CD14-positive monocyte (primary cell): ENCODE results near the gene TBC1D3H. TPM values are rescaled to one million over a fixed set of nuclear protein-coding genes. Genes with fewer than 3 reads are reported as not detected.
"Not testable (repeated sequence)": the region's sequence is repeated elsewhere in the genome, so short reads cannot be mapped to it uniquely, and the experiment has no call there.

Experiments
- DNase-seq, 3 donors: peaks; one replicate each; pipeline ENCODE4 v3.0.0-alpha.2; 2011 to 2022
- H2AFZ ChIP-seq: 2 replicates; pipeline ENCODE4 v1.6.0; 2012; ENCODE audit warnings: mild to moderate bottlenecking, low read depth, low read length, inconsistent platforms; ENCODE audit not compliant: insufficient read depth, poor library complexity, severe bottlenecking
- H3K27ac ChIP-seq, 2 donors: 1 replicate in 1 of 2; 2 replicates in 1 of 2; pipeline ENCODE4 v1.5.1; 2012 to 2013; ENCODE audit warnings: low read length in 2 of 2, control low read depth in 1 of 2, inconsistent platforms in 1 of 2, low read depth in 1 of 2, mild to moderate bottlenecking in 1 of 2
- H3K27me3 ChIP-seq, 2 donors: one replicate each; pipeline versions ENCODE4 v1.6.0 to v1.6.1; 2011 to 2013; ENCODE audit warnings: low read length in 2 of 2; ENCODE audit not compliant: control insufficient read depth in 2 of 2, insufficient read depth in 2 of 2
- H3K36me3 ChIP-seq, 2 donors: replicated peaks in 1 of 2; 1 replicate in 1 of 2; 2 replicates in 1 of 2; pipeline versions ENCODE4 v1.5.1 to v1.6.1; 2012 to 2013; ENCODE audit warnings: low read length in 2 of 2, control low read depth in 1 of 2, inconsistent platforms in 1 of 2, mild to moderate bottlenecking in 1 of 2; ENCODE audit not compliant: insufficient read depth in 2 of 2, control insufficient read depth in 1 of 2
- H3K4me1 ChIP-seq, 2 donors: 1 replicate in 1 of 2; 2 replicates in 1 of 2; pipeline versions ENCODE4 v1.5.1 to v1.6.1; 2012 to 2013; ENCODE audit warnings: low read length in 2 of 2, control low read depth in 1 of 2, inconsistent platforms in 1 of 2, mild to moderate bottlenecking in 1 of 2, moderate library complexity in 1 of 2; ENCODE audit not compliant: insufficient read depth in 2 of 2, control insufficient read depth in 1 of 2
- H3K4me2 ChIP-seq: replicated peaks from 2 replicates; pipeline ENCODE3; 2012; ENCODE audit warnings: low read length, moderate library complexity, mild to moderate bottlenecking; ENCODE audit not compliant: poor library complexity, severe bottlenecking; ENCODE audit errors: extremely low read depth
- H3K4me3 ChIP-seq, 3 experiments: fragments of 200-600 bp in 1 of 3; sonication (generic) in 1 of 3; replicated peaks in 1 of 3; 1 replicate in 2 of 3; 2 replicates in 1 of 3; pipeline ENCODE4 v1.5.1; 2011 to 2013; ENCODE audit warnings: low read length in 3 of 3, mild to moderate bottlenecking in 3 of 3, control low read depth in 2 of 3, low read depth in 2 of 3, inconsistent platforms in 1 of 3, moderate library complexity in 1 of 3
- H3K79me2 ChIP-seq: 2 replicates; pipeline ENCODE4 v1.6.0; 2012; ENCODE audit warnings: mild to moderate bottlenecking, control low read depth, inconsistent platforms, low read length, moderate library complexity; ENCODE audit not compliant: insufficient read depth
- H3K9ac ChIP-seq: 2 replicates; pipeline ENCODE4 v1.6.0; 2017; ENCODE audit warnings: low read length, mild to moderate bottlenecking; ENCODE audit not compliant: insufficient read depth, poor library complexity, severe bottlenecking
- H3K9me3 ChIP-seq, 2 donors: replicated peaks in 1 of 2; 1 replicate in 1 of 2; 2 replicates in 1 of 2; pipeline versions ENCODE4 v1.5.1 to v1.6.1; 2012 to 2013; ENCODE audit warnings: low read length in 2 of 2, control low read depth in 1 of 2; ENCODE audit not compliant: control insufficient read depth in 1 of 2, insufficient read depth in 1 of 2
- H4K20me1 ChIP-seq: 2 replicates; pipeline ENCODE4 v1.6.0; 2012; ENCODE audit warnings: mild to moderate bottlenecking, low read length, control low read depth, moderate library complexity; ENCODE audit not compliant: insufficient read depth
- H3K27ac Mint-ChIP-seq, 7 donors: one replicate each; pipeline ENCODE4 v1.8.0; 2020; ENCODE audit warnings: mild to moderate bottlenecking in 7 of 7, mixed read lengths in 7 of 7, moderate library complexity in 6 of 7, inconsistent platforms in 2 of 7
- H3K27me3 Mint-ChIP-seq, 3 donors: one replicate each; pipeline ENCODE4 v1.8.0; 2021 to 2022; ENCODE audit warnings: low read depth in 3 of 3, mild to moderate bottlenecking in 3 of 3, mixed read lengths in 3 of 3, moderate library complexity in 3 of 3, inconsistent platforms in 1 of 3
- H3K36me3 Mint-ChIP-seq, 2 donors: one replicate each; pipeline ENCODE4 v1.8.0; 2020; ENCODE audit warnings: mixed read lengths in 2 of 2, inconsistent platforms in 1 of 2, mild to moderate bottlenecking in 1 of 2
- H3K4me1 Mint-ChIP-seq: one replicate; pipeline ENCODE4 v1.8.0; 2020; ENCODE audit warnings: mild to moderate bottlenecking, mixed read lengths
- H3K4me3 Mint-ChIP-seq, 2 donors: one replicate each; pipeline ENCODE4 v1.8.0; 2020; ENCODE audit warnings: mild to moderate bottlenecking in 2 of 2, mixed read lengths in 2 of 2, moderate library complexity in 1 of 2
- H3K9me3 Mint-ChIP-seq, 7 donors: one replicate each; pipeline ENCODE4 v1.8.0; 2020 to 2022; ENCODE audit warnings: mixed read lengths in 7 of 7, mild to moderate bottlenecking in 6 of 7, moderate library complexity in 6 of 7, inconsistent platforms in 2 of 7
- WGBS: methylation state at CpG from one replicate; pipeline ENCODE4 v1.1.5; 2013; ENCODE audit warnings: missing lambda C conversion rate; ENCODE audit not compliant: insufficient coverage; 5-methylcytosine and 5-hydroxymethylcytosine counted together
- intact Hi-C, 2 donors: fragments of 100-400 bp; cut with micrococcal nuclease; formaldehyde crosslinking; loops; one replicate each; pipeline versions ENCODE4 v1.15.0 to v1.15.1; 2023
- polyA minus RNA-seq: library from RNA; depleted of rRNA, polyadenylated mRNA; stranded (reverse); fragments of >200 nt; gene quantifications from 2 replicates; pipeline ENCODE4 v1.2.3, GENCODE V29; 2012
- polyA plus RNA-seq, 3 donors: library from polyadenylated mRNA; depleted of rRNA in 1 of 3; unstranded in 2 of 3; stranded (reverse) in 1 of 3; fragments of 300-500 nt in 2 of 3; fragments of >200 nt in 1 of 3; fragmentation: Illumina TruSeq in 2 of 3; gene quantifications; 1 replicate in 2 of 3; 2 replicates in 1 of 3; pipeline ENCODE4 v1.2.3, GENCODE V29; 2012 to 2021
- total RNA-seq, 12 experiments: library from RNA in 1 of 12; stranded (reverse) in 1 of 12; fragments of 120-200 nt in 1 of 12; gene quantifications; one replicate each; pipeline ENCODE4 v1.2.4 and lab custom pipeline; 2013 to 2026; ENCODE audit warnings: mixed read lengths in 6 of 12, inconsistent platforms in 1 of 12

The TBC1D3H gene
- total RNA-seq (2013): not detected
- not detected for polyA plus RNA-seq
- not detected in 2 replicates for polyA minus RNA-seq
- 0 reads per million in 11 experiments for total RNA-seq (lab: John Stamatoyannopoulos, UW)

DNA sequence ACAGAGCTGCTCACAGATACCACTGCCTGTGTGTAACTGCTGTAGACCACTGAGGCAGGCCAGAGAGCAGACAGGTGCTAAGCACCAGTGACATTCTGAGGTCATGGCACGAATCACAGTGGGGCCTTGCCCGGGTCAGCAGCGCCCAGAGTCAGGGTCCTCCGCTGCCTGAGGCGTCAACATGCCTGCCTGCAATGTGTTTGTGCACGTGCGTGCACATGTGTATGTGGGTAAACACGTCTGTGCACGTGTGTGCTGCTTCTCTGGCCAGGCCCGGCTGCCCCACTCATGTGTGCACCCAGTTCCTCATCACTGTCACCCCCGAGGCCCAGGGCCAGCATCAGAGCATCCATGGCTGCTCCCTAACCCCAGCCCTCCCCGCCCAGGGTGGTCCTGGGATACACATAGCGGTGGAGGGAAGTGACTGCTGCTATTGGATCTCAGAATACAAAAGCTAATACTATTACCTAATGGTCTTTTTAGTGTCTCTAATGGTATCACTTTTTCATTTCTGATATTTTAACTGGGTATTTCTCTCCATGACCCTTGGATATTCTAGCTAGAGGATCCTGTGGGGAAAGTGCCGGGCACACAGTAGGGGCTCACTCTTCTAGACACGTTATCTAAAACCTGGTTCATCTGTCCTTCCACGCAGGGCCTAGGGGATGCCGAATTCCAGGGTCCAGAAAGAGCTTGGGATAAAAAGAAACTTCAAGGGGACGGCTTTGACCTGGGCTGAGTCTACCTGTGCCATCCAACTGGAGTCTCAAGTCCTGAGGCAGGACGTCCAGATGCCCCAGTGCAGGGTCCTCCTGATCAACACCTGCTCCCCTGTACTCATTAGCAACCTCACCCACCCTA is at the start of gene TBC1D3H:
TSS of gene TBC1D3H (minus strand) at position 51 of the 861 bp plus-strand sequence. CDS start 1,540 bp downstream, outside the sequence.
- H3K27me3 ChIP-seq, H3K79me2 ChIP-seq, H3K27ac Mint-ChIP-seq, H3K9me3 Mint-ChIP-seq, H3K27ac ChIP-seq, H3K36me3 Mint-ChIP-seq, H4K20me1 ChIP-seq, H3K4me2 ChIP-seq, H3K4me1 ChIP-seq, H3K4me3 Mint-ChIP-seq, H3K27me3 Mint-ChIP-seq, H2AFZ ChIP-seq, H3K36me3 ChIP-seq, intact Hi-C loops, DNase-seq, H3K9me3 ChIP-seq, H3K4me3 ChIP-seq, H3K4me1 Mint-ChIP-seq, H3K9ac ChIP-seq: not testable (repeated sequence)
- WGBS: no CpG with 5 or more reads among the region's 19 CpGs

DNA sequence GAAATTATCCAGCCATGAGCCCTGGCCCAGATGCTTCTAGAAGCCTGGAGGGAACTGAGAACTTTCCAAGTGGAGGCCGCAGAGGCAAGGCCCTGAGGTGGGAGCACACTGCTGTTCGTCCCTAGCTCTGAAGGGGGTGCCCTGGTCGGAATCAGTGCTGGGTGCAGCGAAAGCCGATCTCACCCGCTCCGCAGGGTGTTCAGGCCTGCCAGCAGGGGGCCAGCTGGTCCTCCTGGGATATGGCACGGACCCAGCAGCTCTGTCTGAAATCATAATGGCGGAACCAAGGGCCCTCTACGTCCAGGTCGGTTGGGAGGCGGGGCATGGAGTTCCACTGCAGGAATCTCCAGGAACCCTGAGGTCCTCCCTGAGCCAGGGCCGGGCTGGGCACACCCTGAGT is 40.7 kb upstream of the TBC1D3H start:
- H3K27me3 Mint-ChIP-seq, H3K36me3 ChIP-seq, H4K20me1 ChIP-seq, H2AFZ ChIP-seq, DNase-seq, H3K4me3 ChIP-seq, H3K36me3 Mint-ChIP-seq, H3K79me2 ChIP-seq, H3K9me3 Mint-ChIP-seq, H3K4me3 Mint-ChIP-seq, H3K27ac ChIP-seq, H3K4me2 ChIP-seq, H3K27me3 ChIP-seq, H3K9me3 ChIP-seq, intact Hi-C loops, H3K4me1 ChIP-seq, H3K9ac ChIP-seq, H3K27ac Mint-ChIP-seq, H3K4me1 Mint-ChIP-seq: not testable (repeated sequence)
- WGBS: no CpG with 5 or more reads among the region's 13 CpGs

DNA sequence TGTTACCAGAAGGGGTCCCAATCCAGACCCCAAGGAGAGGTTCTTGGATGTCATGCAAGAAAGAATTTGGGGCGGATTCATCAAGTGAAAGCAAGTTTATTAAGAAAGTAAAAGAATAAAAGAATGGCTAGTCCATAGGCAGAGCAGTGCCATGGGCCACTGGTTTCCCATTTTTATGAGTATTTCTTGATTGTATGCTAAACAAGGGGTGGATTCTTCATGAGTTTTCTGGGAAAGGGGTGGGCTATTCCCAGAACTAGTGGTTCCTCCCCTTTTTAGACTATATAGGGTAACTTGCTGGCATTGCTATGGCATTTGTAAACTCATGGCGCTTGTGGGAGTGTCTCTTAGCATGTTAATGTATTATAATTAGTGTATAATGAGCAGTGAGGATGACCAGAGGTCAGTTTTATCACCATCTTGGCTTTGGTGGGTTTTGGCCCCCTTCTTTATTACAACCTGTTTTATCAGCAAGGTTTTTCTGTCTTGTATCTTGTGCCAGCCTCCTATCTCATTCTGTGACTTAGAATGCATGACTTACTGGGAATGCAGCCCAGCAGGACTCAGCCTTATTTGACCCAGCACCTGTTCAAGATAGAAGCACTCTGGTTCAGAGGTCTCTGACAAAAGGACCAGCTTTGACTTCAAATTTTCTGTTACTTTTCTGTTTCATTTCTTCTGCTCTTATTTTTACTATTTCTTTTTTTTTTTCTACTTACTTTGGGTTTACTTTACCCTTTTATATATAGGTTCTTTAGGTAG is 27.1 kb upstream of the TBC1D3H start:
- H3K9me3 Mint-ChIP-seq, H3K36me3 ChIP-seq, H3K9ac ChIP-seq, H3K4me1 Mint-ChIP-seq, H3K27me3 Mint-ChIP-seq, H3K4me3 ChIP-seq, H3K36me3 Mint-ChIP-seq, H3K4me3 Mint-ChIP-seq, H2AFZ ChIP-seq, H3K27ac Mint-ChIP-seq, H3K27ac ChIP-seq, H3K27me3 ChIP-seq, intact Hi-C loops, DNase-seq, H3K79me2 ChIP-seq, H3K9me3 ChIP-seq, H4K20me1 ChIP-seq, H3K4me1 ChIP-seq, H3K4me2 ChIP-seq: not testable (repeated sequence)
- no CpG with 5 or more reads among the region's 2 CpGs for WGBS

DNA sequence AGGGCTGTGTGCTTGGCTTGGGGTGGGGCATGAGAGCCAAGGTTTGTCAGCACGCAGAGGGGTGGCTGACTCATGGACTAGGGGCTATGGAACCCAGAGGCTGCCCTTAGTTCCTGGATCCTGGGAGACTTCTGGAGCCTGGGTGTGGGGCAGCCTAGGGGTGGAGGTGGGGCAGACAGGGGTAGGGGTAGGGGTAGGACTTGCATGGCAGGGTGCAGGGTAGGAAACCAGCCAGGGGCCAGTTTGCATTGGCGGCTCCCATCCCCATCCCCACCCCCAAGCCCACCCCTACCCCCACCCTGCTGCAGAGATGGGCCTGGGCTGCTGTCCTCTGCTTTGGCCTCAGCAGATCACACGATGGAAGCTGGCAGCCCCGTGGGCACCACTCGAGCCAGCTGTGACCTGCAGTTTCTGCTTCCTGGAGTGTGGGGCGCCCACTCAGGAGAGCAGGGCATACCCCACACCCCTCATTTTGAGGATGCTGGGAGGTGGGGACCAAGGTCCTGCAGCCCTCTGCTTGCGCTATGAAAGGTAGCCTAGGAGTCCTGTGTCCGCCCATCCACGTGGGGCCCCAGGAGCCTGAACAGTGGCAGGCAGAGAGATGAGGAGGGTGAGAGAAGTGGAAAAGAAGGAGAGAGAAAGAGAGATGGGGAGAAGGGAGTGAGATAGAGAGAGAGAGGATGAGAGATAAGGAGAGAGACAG is 2.9 kb upstream of the TBC1D3H start:
- H2AFZ ChIP-seq, H3K4me3 ChIP-seq, H3K4me1 ChIP-seq, H3K9me3 ChIP-seq, H3K4me2 ChIP-seq, H4K20me1 ChIP-seq, H3K36me3 Mint-ChIP-seq, H3K79me2 ChIP-seq, H3K9me3 Mint-ChIP-seq, H3K4me1 Mint-ChIP-seq, H3K27me3 ChIP-seq, intact Hi-C loops, H3K27me3 Mint-ChIP-seq, H3K27ac Mint-ChIP-seq, H3K36me3 ChIP-seq, DNase-seq, H3K9ac ChIP-seq, H3K27ac ChIP-seq, H3K4me3 Mint-ChIP-seq: not testable (repeated sequence)
- WGBS: no CpG with 5 or more reads among the region's 9 CpGs
